ENCODE measurements around the gene HERC6.
"Not testable (repeated sequence)": the region's sequence is repeated elsewhere in the genome, so short reads cannot be mapped to it uniquely, and the experiment has no call there.

The HERC6 gene

GRCh38 chr4:88447371-88448095 lies 68.9 kb downstream of the HERC6 start:
- DNase-seq (ENCODE audit: low read depth) = no peak

GRCh38 chr4:88448211-88448765 lies 69.6 kb downstream of the HERC6 start:
- not testable (repeated sequence) for DNase-seq (ENCODE audit: low read depth)

GRCh38 chr4:88448889-88449288 lies 70.2 kb downstream of the HERC6 start:
- peak; percentile 9 for DNase-seq (ENCODE audit: low read depth)

GRCh38 chr4:88449290-88449689 lies 70.6 kb downstream of the HERC6 start:
- DNase-seq (ENCODE audit: low read depth) = no peak

GRCh38 chr4:88451205-88451604 lies 72.6 kb downstream of the HERC6 start:
- no peak for DNase-seq (ENCODE audit: low read depth)

GRCh38 chr4:88452912-88453311 lies 74.3 kb downstream of the HERC6 start:
- no peak for DNase-seq (ENCODE audit: low read depth)

- DNase-seq (ENCODE audit: low read depth) = peak; percentile 88
Measured at GRCh38 chr4:88456670-88457306, 78.1 kb downstream of the HERC6 start, which contains the start of gene HERC5. Gene HERC5 (plus strand): TSS chr4:88457119. CDS start chr4:88457270, 151 bp downstream.

GRCh38 chr4:88457307-88458103 lies 78.9 kb downstream of the HERC6 start:
- DNase-seq (ENCODE audit: low read depth) = peak; percentile 15

GRCh38 chr4:88458104-88458740 lies 79.6 kb downstream of the HERC6 start:
- no peak for DNase-seq (ENCODE audit: low read depth)

- DNase-seq (ENCODE audit: low read depth) = no peak
Measured at GRCh38 chr4:88465653-88466192, 87.1 kb downstream of the HERC6 start.

GRCh38 chr4:88467392-88467791 lies 88.7 kb downstream of the HERC6 start:
- no peak for DNase-seq (ENCODE audit: low read depth)

GRCh38 chr4:88477229-88477860 lies 98.7 kb downstream of the HERC6 start:
- DNase-seq (ENCODE audit: low read depth) = no peak

- DNase-seq (ENCODE audit: low read depth) = no peak
Measured at GRCh38 chr4:88478247-88478646, 99.6 kb downstream of the HERC6 start.

- peak; percentile 14 for DNase-seq (ENCODE audit: low read depth)
Measured at GRCh38 chr4:88481537-88481936, 102.9 kb downstream of the HERC6 start.

- DNase-seq (ENCODE audit: low read depth) = no peak
Measured at GRCh38 chr4:88489100-88489761, 110.6 kb downstream of the HERC6 start.
